K562 (cell line): ENCODE results near the gene EEFSEC. TPM values are rescaled to one million over a fixed set of nuclear protein-coding genes. Genes with fewer than 3 reads are reported as not detected.
A peak's percentile ranks its signal among the peaks of the same experiment; 100 is the strongest.

Experiments used
- CBX1 ChIP-seq: sonication (generic); IDR thresholded peaks from 2 replicates; pipeline ENCODE4 v1.6.1; 2016; ENCODE audit warnings: antibody characterized with exemption, low read depth, mild to moderate bottlenecking
- CEBPG ChIP-seq, 3 experiments: fragments of 200-800 bp in 1 of 3; sonication (Bioruptor generic) in 1 of 3; sonication (generic) in 1 of 3; formaldehyde crosslinking in 1 of 3; IDR thresholded peaks in 2 of 3; conservative IDR thresholded peaks in 1 of 3; 2 replicates each; pipeline versions ENCODE4 v1.6.1 to v1.8.0; 2016 to 2022; ENCODE audit warnings: missing compliant biosample characterization in 2 of 3, missing genetic modification characterization in 2 of 3, mild to moderate bottlenecking in 1 of 3, missing genetic modification reagents in 1 of 3
- CXXC5 ChIP-seq: fragments of 250-450 bp; sonication (Bioruptor Pico); IDR thresholded peaks from 2 replicates; pipeline ENCODE4 v1.8.0; 2022; ENCODE audit warnings: inconsistent platforms, mild to moderate bottlenecking, moderate library complexity
- DMBX1 ChIP-seq: fragments of 250-450 bp; sonication (Bioruptor Pico); IDR thresholded peaks from 2 replicates; pipeline ENCODE4 v1.8.0; 2022; ENCODE audit warnings: inconsistent platforms, mild to moderate bottlenecking, moderate library complexity, borderline replicate concordance
- DPF2 ChIP-seq: fragments of 450-650 bp; IDR thresholded peaks from 2 replicates; pipeline ENCODE4 v1.6.1; 2016
- EP400 ChIP-seq: fragments of 450-650 bp; IDR thresholded peaks from 2 replicates; pipeline ENCODE4 v1.6.1; 2017; ENCODE audit warnings: antibody characterized with exemption, mild to moderate bottlenecking, moderate library complexity
- HDGF ChIP-seq: fragments of 450-650 bp; IDR thresholded peaks from 2 replicates; pipeline ENCODE4 v1.6.1; 2016
- KAT7 ChIP-seq: sonication (generic); formaldehyde crosslinking; IDR thresholded peaks from 2 replicates; pipeline ENCODE4 v1.8.0; 2022; ENCODE audit warnings: missing genetic modification reagents, mild to moderate bottlenecking, borderline replicate concordance
- KDM5B ChIP-seq: fragments of 200-600 bp; sonication (generic); IDR thresholded peaks from 2 replicates; pipeline ENCODE4 v1.6.1; 2012; ENCODE audit warnings: low read depth, mild to moderate bottlenecking, moderate library complexity, low read length, control low read depth, inconsistent platforms; ENCODE audit not compliant: insufficient replicate concordance
- MTF1 ChIP-seq: fragments of 250-450 bp; sonication (Bioruptor Pico); IDR thresholded peaks from 2 replicates; pipeline ENCODE4 v1.9.0; 2021; ENCODE audit warnings: moderate library complexity, mild to moderate bottlenecking, inconsistent platforms, borderline replicate concordance
- NFRKB ChIP-seq: fragments of 450-650 bp; IDR thresholded peaks from 2 replicates; pipeline ENCODE4 v1.6.1; 2016; ENCODE audit warnings: low read depth
- POLR2A ChIP-seq: fragments of 450-650 bp; conservative IDR thresholded peaks from 2 replicates; pipeline ENCODE4 v1.6.1; 2016
- PRPF4 ChIP-seq: fragments of 200-400 bp; formaldehyde crosslinking; IDR thresholded peaks from one replicate; pipeline ENCODE4 v1.6.1; 2017; ENCODE audit warnings: low read length, low read depth, mild to moderate bottlenecking; ENCODE audit not compliant: insufficient read depth, poor library complexity, severe bottlenecking
- SMARCA4 ChIP-seq: fragments of 450-650 bp; IDR thresholded peaks from 2 replicates; pipeline ENCODE4 v1.6.1; 2016
- ZNF175 ChIP-seq: fragments of 200-800 bp; sonication (Bioruptor generic); IDR thresholded peaks from 2 replicates; pipeline ENCODE4 v1.6.1; 2016; ENCODE audit warnings: low read depth, mild to moderate bottlenecking, missing genetic modification characterization, missing compliant biosample characterization
- ZNF3 ChIP-seq: fragments of 250-450 bp; sonication (Bioruptor Pico); IDR thresholded peaks from 2 replicates; pipeline ENCODE4 v1.5.0; 2021; ENCODE audit warnings: mild to moderate bottlenecking, moderate library complexity
- ZNF766 ChIP-seq: fragments of 200-800 bp; sonication (Bioruptor generic); conservative IDR thresholded peaks from 2 replicates; pipeline ENCODE4 v1.6.1; 2016; ENCODE audit warnings: missing genetic modification characterization, missing compliant biosample characterization
- polyA plus RNA-seq, 8 experiments: library from polyadenylated mRNA; depleted of rRNA in 4 of 8; stranded (reverse) in 5 of 8; unstranded in 3 of 8; fragments of >200 nt; fragmentation: Nextera tagmentation in 2 of 8; fragmentation: Illumina TruSeq in 1 of 8; extraction: Ambion mirVana in 2 of 8; extraction: Trizol in 1 of 8; gene quantifications; 2 replicates each; pipeline versions ENCODE4 v1.2.1 to v1.2.3, GENCODE V29; 2011 to 2014; ENCODE audit warnings: inconsistent platforms in 1 of 8, missing spikeins in 1 of 8
- total RNA-seq, 7 experiments: library from RNA; depleted of rRNA in 6 of 7; stranded (reverse); fragments of >200 nt in 6 of 7; fragmentation: Illumina TruSeq in 2 of 7; extraction: Trizol in 2 of 7; gene quantifications; 2 replicates each; pipeline versions ENCODE4 v1.2.1 to v1.2.3, GENCODE V29; 2011 to 2021; ENCODE audit warnings: low replicate concordance in 1 of 7
- TF ChIP-seq, protein P1 (sequence below): fragments of 200-800 bp; sonication (Bioruptor generic); IDR thresholded peaks from 2 replicates; pipeline ENCODE4 v1.6.1; 2017; ENCODE audit warnings: missing genetic modification characterization, missing compliant biosample characterization
- TF ChIP-seq, protein P2 (sequence below), 2 experiments: IDR thresholded peaks in 1 of 2; conservative IDR thresholded peaks in 1 of 2; 2 replicates each; pipeline ENCODE4 v1.6.1; 2016; ENCODE audit warnings: low read depth in 2 of 2, mild to moderate bottlenecking in 1 of 2, missing compliant biosample characterization in 1 of 2, missing genetic modification characterization in 1 of 2, moderate library complexity in 1 of 2
- TF ChIP-seq, protein P3 (sequence below), 2 experiments: fragments of 450-650 bp in 1 of 2; sonication (generic) in 1 of 2; formaldehyde crosslinking in 1 of 2; IDR thresholded peaks in 1 of 2; conservative IDR thresholded peaks in 1 of 2; 2 replicates each; pipeline versions ENCODE4 v1.6.1 to v1.8.1; 2016 to 2023; ENCODE audit warnings: mild to moderate bottlenecking in 2 of 2, moderate library complexity in 2 of 2, inconsistent platforms in 1 of 2, missing genetic modification reagents in 1 of 2
- TF ChIP-seq, protein P4 (sequence below): fragments of 250-450 bp; sonication (Bioruptor Pico); IDR thresholded peaks from 2 replicates; pipeline ENCODE4 v1.8.0; 2021; ENCODE audit warnings: borderline replicate concordance, mild to moderate bottlenecking, moderate library complexity; ENCODE audit not compliant: poor library complexity, severe bottlenecking

The EEFSEC gene
- total and polyA plus RNA-seq, 9 of the 15 experiments (the other 6 are each of a cell fraction or from before 2014, with no cell fraction given) = 0.35 to 11.8 (median 7.7) TPM

DNA sequence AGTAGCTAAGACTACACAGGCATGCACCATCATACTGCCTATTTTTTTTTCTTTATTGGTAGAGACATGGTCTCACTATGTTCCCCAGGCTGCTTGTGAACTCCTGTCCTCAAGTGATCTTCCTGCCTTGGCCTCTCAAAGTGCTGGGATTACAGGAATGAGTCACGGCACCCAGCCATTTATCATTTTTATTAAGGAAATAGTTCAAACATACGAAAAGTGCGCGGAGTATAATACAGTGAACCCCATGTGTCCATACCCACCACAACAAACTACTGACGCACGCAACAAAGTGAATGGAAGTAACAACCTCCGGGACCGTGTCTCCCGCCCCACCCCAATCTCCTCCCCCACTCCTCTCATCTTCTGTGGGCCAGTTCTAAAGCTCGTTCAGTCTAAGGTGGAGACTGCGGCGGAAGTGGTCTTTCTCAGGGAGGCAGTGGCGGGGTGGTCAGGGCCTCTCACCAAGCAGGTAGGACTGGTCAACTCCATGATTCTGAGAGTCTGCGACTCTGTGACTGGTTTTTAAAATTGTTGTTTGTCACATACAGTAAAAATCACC, 271.3 kb downstream of the EEFSEC start (continued):
- TF ChIP-seq KDM5B (no peak), CXXC5 (CRISPR knock-in tag) (peak; percentile 31; the same call in 1 of the 2 replicates), ZNF766 (CRISPR knock-in tag) (peak; percentile 47; the same call in 1 of the 2 replicates), CEBPG (CRISPR knock-in tag; IDR thresholded peaks at IDR 0.05) (no peak), CEBPG (tag; conservative IDR thresholded peaks at IDR 0.05 in 1 of 2, IDR thresholded peaks at IDR 0.05 in 1 of 2) (no peak), DMBX1 (CRISPR knock-in tag) (peak; percentile 46; the same call in 1 of the 2 replicates), PRPF4 (no peak), HDGF (no peak), CBX1 (no peak), SMARCA4 (0 out of 2 replicates have a peak, but pooled peaks have one; percentile 29), ZNF3 (CRISPR knock-in tag) (no peak), EP400 (0 out of 2 replicates have a peak, but pooled peaks have one; percentile 19), POLR2A (peak; percentile 40; the same call in 1 of the 2 replicates), NFRKB (0 out of 2 replicates have a peak, but pooled peaks have one; percentile 62), KAT7 (peak; percentile 68; the same call in 1 of the 2 replicates), MTF1 (no peak), DPF2 (peak; percentile 61; the same call in 1 of the 2 replicates), ZNF175 (CRISPR knock-in tag) (0 out of 2 replicates have a peak, but pooled peaks have one; percentile 23)
- TF ChIP-seq, protein P1, sequence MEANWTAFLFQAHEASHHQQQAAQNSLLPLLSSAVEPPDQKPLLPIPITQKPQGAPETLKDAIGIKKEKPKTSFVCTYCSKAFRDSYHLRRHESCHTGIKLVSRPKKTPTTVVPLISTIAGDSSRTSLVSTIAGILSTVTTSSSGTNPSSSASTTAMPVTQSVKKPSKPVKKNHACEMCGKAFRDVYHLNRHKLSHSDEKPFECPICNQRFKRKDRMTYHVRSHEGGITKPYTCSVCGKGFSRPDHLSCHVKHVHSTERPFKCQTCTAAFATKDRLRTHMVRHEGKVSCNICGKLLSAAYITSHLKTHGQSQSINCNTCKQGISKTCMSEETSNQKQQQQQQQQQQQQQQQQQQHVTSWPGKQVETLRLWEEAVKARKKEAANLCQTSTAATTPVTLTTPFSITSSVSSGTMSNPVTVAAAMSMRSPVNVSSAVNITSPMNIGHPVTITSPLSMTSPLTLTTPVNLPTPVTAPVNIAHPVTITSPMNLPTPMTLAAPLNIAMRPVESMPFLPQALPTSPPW (CRISPR knock-in tag) = peak; percentile 53
- TF ChIP-seq, protein P2, sequence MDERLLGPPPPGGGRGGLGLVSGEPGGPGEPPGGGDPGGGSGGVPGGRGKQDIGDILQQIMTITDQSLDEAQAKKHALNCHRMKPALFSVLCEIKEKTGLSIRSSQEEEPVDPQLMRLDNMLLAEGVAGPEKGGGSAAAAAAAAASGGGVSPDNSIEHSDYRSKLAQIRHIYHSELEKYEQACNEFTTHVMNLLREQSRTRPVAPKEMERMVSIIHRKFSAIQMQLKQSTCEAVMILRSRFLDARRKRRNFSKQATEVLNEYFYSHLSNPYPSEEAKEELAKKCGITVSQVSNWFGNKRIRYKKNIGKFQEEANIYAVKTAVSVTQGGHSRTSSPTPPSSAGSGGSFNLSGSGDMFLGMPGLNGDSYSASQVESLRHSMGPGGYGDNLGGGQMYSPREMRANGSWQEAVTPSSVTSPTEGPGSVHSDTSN (CRISPR knock-in tag; IDR thresholded peaks at IDR 0.05; ENCODE audit: low read depth) = no peak
- TF ChIP-seq, protein P2 (tag; conservative IDR thresholded peaks at IDR 0.05; ENCODE audit: low read depth) = peak; percentile 46; the same call in 1 of the 2 replicates
- TF ChIP-seq, protein P3, sequence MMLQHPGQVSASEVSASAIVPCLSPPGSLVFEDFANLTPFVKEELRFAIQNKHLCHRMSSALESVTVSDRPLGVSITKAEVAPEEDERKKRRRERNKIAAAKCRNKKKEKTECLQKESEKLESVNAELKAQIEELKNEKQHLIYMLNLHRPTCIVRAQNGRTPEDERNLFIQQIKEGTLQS (IDR thresholded peaks at IDR 0.05) = peak; percentile 51
- TF ChIP-seq, protein P3 (CRISPR knock-in tag; conservative IDR thresholded peaks at IDR 0.05) = no peak
- TF ChIP-seq, protein P4, sequence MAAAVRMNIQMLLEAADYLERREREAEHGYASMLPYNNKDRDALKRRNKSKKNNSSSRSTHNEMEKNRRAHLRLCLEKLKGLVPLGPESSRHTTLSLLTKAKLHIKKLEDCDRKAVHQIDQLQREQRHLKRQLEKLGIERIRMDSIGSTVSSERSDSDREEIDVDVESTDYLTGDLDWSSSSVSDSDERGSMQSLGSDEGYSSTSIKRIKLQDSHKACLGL (CRISPR knock-in tag) = no peak
